Measurements from ENCODE around the gene NUP214.
A peak's percentile ranks its signal among the peaks of the same experiment; 100 is the strongest.
"Not testable (repeated sequence)": the region's sequence is repeated elsewhere in the genome, so short reads cannot be mapped to it uniquely, and the experiment has no call there.

The NUP214 gene

DNA sequence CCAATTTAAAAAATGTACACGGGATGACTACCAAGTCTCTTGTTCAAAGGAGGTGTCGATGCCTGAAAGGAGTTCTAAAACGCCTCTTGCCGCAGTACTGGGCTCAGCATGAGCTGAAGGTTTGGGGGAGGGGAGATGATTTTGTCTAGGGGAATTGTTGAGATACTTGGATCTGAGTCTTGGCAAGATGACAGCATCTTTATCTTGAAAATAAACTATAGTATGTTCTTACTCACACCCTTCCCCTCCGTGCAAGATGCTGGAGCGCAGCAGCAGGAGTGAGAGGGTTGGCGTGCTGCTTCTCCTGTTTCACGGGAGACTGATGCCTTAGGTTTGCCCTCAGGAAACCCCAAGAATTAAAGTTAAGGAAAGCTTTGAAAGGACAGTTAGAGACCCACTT is 103.6 kb downstream of the NUP214 start:
- DNase-seq (ENCODE audit: low read depth in 2 of 2, low spot score in 1 of 2) = no peak

GRCh38 chr9:131233556-131233955 is 108.2 kb downstream of the NUP214 start:
- DNase-seq (ENCODE audit: low read depth in 2 of 2, low spot score in 1 of 2) = no peak

DNA sequence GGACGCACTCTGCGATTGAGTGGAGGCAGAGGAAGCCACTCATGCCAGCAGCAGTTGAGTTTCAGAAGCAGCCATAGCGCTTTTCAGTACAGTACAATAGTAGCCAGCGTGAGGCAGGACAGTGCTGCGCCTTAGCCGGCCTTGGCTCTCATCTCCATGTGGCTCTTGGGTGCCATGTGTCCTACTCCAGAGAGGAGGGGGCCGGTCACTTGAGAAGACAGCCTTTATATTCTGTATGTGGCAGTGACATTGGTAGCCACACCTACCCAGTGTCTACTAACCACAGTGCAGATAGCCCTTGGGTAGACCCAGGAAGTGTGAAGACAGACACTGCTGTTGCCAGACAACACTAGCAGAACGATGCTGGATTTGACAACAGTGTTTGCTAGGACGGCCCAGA is 108.6 kb downstream of the NUP214 start:
- DNase-seq (ENCODE audit: low read depth in 2 of 2, low spot score in 1 of 2) = no peak

DNA sequence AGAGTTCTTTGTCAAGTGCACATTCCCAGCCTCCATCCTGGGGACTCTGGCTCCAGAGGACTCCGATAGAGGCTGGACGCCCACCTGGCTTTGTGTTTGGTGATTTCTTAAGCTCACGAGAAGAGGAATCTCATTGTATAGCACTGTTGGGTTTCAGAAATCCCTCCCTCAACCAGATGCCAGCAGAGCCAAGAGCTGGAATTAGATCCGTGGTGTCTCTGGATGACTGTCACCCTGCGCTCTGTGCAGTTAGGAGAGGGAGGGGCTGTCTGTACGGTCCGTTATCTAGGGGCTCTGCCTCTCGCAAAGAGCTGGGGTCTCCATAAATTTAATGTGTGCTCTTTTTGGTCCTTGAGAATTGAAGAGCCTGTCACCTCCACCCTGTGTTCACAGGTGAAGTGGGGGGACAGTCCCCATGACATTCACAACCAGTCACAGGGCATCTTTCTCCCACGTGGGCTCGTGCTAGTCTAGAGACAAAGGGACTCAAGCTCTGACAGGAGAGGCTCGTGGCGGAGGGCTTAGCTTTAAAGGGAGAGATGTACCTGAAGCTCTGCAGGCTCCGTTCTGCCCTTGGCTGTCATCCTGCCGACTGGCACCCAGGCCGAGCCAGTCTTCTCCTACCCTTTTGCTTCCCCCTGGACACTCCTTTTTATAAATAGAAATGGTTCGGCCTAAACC is 109.6 kb downstream of the NUP214 start:
- DNase-seq (ENCODE audit: low read depth in 2 of 2, low spot score in 1 of 2) = no peak

- no peak for DNase-seq (ENCODE audit: low read depth in 2 of 2, low spot score in 1 of 2)
Observed at GRCh38 chr9:131235480-131235851, 110.1 kb downstream of the NUP214 start.

GRCh38 chr9:131236161-131236560 is 110.8 kb downstream of the NUP214 start:
- DNase-seq (ENCODE audit: low read depth in 2 of 2, low spot score in 1 of 2) = no peak

- no peak for DNase-seq (ENCODE audit: low read depth in 2 of 2, low spot score in 1 of 2)
Observed at GRCh38 chr9:131236761-131237160, 111.4 kb downstream of the NUP214 start.

GRCh38 chr9:131237291-131237690 is 111.9 kb downstream of the NUP214 start:
- DNase-seq (ENCODE audit: low read depth in 2 of 2, low spot score in 1 of 2) = no peak

DNA sequence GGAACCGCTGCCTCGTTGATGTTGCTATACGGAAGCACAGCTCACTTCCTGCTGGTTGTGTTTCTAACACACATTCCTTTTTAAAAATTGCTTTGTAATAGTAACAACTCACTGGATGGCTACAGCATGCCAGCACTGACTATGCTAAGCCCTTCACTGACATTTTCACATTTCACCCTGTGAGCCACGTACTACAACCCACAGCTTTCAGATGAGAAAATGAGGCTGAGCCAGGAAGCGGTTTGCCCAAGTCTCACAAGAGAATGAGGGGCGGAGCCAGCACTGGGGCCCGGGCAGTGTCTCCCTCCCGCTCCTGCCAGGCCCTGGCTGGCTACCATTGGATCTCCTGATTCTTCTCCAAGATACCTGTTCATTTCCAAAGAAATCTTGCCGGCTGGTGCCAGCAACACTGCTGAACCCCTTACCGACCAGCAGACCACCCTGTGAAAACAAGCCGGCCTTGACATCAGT is 112.6 kb downstream of the NUP214 start:
- peak; percentile 58 to 68 for DNase-seq (ENCODE audit: low read depth in 2 of 2, low spot score in 1 of 2)

DNA sequence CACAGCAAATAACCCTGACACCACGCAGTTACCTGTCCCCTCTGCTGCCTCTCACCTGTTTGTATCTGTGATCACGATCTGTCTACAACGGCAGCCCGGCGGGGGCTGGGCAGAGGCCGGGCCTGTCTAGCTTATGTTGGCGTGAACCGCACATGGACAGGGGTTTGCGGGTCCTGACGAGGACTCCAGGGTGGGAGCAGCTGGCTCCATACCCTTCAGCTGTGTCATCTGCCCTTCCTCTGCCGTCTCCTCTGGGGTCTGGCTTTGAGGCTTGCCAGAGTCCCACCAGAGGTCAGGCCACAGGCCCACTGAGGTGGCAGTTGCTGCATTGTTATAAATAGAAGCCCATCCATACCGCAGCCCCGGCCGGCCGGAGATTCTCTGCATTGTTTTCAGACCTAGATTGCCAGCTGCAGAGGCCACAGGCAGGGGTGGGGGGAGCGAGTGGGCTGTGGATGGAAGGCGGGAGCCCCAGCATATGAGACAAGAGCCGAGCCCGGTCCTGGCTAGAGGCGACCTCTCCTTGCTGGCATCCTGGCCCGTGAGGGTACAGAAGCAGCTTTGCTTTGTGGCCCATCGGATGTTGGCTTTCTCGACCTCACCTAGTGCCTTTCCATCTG is 113.1 kb downstream of the NUP214 start:
- no peak for DNase-seq (ENCODE audit: low read depth in 2 of 2, low spot score in 1 of 2)

- DNase-seq (ENCODE audit: low read depth in 2 of 2, low spot score in 1 of 2) = no peak
Observed at GRCh38 chr9:131239161-131239975, 114.0 kb downstream of the NUP214 start.

DNA sequence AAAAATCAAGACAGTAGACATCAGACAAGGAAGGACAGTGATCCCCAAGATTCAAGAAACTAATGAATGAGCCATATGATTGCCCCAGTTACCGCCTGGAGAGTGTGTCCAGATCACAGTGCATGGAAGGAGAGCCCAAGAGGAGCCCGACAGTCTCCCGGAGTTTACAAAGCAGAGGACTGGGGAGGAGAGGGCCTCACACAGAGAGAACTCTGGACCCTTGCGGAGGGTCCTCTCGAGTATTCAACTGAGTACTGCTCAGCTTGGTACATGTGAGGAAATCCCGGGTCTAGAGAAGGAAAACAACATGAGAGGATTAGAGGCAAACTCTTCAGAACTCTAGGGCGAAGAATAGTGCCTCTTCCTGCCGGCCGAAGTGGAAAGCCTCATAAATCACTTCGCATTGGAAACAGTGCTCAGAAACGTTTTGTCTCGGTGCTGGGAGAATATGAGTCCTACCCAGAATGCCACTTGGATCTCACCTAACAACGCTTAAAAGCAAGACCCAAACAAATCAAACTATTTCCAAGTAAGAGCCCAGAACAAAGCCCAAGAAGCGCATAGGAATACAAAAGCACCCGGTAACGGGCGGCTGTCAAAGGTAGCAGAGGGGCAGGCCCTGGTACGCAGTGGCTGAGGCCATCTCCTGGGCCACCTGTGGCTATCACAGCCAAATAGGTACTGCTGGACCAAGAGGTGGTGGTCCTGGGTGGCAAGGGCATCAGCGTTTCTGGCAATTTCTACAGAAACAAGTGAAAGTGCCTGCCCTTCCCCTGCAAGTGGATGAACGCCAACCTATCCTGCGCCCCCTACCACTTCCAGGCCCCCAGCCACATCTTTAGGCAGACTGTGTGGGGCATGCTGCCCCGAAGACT is 114.9 kb downstream of the NUP214 start:
- DNase-seq (ENCODE audit: low read depth in 2 of 2, low spot score in 1 of 2) = no peak

DNA sequence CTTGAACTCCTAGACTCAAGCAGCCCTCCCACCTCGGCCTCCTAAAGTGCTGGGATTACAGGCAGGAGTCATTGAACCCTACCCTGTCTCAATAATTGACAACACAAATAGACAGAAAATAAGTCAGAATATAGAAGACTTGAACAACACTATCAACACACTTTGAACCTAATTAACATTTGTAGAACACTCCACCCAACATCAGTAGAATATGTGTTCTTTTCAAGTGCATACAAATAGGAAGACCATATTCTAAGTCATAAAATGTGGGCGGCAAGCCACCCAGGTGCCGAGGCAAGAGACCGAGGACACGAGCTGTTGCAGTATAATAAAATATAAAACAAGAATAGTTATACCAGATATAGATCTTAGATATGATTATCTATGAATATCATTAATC is 118.9 kb downstream of the NUP214 start:
- not testable (repeated sequence) for DNase-seq (ENCODE audit: low read depth in 2 of 2, low spot score in 1 of 2)

GRCh38 chr9:131246618-131247017 is 121.2 kb downstream of the NUP214 start:
- no peak for DNase-seq (ENCODE audit: low read depth in 2 of 2, low spot score in 1 of 2)

- no peak for DNase-seq (ENCODE audit: low read depth in 2 of 2, low spot score in 1 of 2)
Observed at GRCh38 chr9:131252120-131252519, 126.7 kb downstream of the NUP214 start.

- no peak for DNase-seq (ENCODE audit: low read depth in 2 of 2, low spot score in 1 of 2)
Observed at GRCh38 chr9:131253891-131254491, 128.6 kb downstream of the NUP214 start.

GRCh38 chr9:131254626-131255025 is 129.2 kb downstream of the NUP214 start:
- no peak for DNase-seq (ENCODE audit: low read depth in 2 of 2, low spot score in 1 of 2)

DNA sequence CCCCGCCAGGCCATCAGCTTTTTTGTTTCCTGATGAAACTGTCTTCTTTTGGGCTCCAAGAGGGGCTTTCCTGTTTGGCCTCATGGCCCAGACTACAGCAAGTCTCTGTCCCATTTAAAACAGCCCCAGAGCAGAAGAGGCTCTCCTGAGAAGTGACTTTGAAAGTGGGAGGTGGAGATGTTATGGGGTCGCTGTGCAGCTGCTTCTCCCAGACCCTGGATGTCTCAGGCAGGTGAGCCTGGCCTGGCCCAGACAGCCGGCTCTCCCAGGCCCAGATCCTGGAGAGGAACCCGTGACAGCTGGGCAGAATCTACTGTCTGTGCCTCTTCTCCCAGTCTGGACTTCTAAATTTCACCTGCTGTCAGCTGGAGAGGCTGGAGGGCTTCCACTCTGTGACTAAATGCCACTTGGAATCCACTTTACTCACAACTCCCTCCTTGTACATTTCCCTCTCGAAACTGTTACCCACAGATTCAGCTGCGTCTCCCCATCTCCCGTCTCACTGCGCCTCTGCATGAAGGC is 130.4 kb downstream of the NUP214 start:
- DNase-seq (ENCODE audit: low read depth in 2 of 2, low spot score in 1 of 2) = no peak

DNA sequence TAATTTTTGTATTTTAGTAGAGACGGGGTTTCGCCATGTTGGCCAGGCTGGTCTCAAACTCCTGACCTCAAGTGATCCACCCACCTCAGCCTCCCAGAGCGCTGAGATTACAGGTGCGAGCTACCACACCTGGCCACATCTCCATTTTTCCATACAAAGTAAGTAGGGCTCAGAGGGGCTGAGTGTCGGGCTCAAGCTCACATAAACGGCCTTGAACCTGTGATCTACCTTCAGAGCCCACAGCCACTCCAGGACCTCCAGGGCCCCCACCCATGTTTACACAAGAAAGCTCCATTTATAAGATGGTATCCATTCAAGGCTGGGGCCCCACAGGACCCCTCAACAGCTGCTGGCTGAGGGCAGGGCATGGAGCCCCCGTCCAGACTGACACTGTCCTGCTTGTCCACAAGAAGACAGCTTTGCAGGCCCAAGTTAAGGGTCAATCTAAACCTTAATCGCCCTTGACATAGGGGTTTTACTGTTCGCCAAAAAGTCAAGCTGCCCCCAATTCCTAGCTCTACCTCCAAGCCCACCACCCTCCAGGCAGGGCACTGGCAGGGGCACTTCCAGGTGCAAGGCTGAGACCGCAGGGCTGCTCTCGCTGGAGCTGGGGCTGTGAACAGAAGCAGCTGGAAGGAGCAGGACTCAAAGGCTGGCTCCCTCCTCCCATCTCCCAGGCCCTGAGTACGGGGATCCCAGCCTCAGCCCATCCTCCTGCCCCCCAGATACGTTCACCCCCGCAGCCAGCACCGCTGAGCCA is 132.1 kb downstream of the NUP214 start:
- no peak for DNase-seq (ENCODE audit: low read depth in 2 of 2, low spot score in 1 of 2)

DNA sequence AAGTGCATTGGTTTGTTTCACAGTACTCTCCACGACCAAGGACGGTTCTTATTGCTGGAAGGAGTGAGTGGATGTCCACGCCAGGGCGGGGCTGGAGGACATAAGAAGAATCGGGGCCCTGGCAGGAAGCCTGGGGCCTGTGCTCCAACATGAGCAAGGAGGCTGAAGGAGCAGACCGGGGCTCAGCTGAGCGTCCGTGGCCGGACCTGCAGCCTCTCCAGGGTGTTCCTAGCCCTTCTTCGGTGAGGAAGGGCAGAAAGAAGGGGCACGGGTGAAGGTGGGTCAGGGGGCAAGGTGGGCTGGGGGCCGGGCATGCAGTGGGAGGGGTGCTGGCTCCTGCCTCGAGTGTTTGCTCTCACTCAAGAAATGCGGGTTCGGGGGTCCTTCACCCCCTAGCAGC is 132.8 kb downstream of the NUP214 start:
- no peak for DNase-seq (ENCODE audit: low read depth in 2 of 2, low spot score in 1 of 2)
